Stimulated activated CD8-positive, alpha-beta memory T cell treated with anti-CD3 and anti-CD28 coated beads, Interleukin-12 subunit alpha, Interleukin-12 subunit beta, amount 100 ng/mL, for 24 hours (primary cell): ENCODE measurements around the gene SLC43A3.
"Not testable (repeated sequence)": the region's sequence is repeated elsewhere in the genome, so short reads cannot be mapped to it uniquely, and the experiment has no call there.

ENCODE experiments used
- DNase-seq: peaks from one replicate; pipeline ENCODE4 v3.0.0-alpha.2; 2020; ENCODE audit errors: extremely low read depth

The SLC43A3 gene

DNA sequence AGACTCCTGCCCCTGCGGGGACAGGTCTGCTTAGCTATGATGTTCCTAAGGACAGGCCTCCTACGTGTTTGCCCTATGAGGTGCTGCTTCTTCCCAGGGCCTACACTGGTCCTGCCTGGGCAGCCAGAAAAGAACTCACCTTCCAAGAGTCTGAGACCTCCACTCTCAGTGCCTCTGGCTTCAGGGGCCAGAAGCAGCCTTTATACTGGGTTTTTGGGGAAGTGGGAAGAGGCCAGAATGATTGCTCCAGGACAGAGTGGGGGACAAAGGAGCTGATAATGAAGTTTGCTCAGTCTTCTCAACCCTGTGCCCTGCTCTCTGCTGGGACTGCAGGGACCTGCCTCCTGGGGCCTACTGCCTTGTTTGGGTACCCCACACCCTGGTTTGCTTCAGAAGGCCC, 45.9 kb downstream of the SLC43A3 start, which contains the start of gene PRG3:
PRG3 (minus strand) TSS at position 176 of the 400 bp plus-strand sequence. CDS start 442 bp downstream, outside the sequence.
- no peak for DNase-seq

DNA sequence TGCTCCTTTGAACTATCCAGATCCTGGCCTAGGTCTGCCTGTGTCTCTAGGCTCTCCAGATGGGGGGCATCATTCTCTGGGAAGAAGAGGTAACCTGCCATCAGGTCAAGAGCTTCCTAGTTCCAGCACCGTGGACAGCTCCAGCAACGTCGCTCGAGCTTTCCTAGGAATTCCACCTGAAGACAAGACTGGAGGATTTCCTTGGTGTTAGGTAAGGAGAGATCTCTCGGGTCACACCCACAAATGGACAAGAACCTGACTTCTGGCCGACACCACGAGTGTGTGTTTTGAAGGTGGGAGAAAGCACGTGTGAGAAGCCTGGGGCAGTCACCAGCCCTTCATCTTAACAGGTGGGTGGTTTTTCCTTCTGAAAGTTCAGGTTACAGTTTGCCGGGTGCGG, 47.2 kb downstream of the SLC43A3 start:
- DNase-seq, result no peak

DNA sequence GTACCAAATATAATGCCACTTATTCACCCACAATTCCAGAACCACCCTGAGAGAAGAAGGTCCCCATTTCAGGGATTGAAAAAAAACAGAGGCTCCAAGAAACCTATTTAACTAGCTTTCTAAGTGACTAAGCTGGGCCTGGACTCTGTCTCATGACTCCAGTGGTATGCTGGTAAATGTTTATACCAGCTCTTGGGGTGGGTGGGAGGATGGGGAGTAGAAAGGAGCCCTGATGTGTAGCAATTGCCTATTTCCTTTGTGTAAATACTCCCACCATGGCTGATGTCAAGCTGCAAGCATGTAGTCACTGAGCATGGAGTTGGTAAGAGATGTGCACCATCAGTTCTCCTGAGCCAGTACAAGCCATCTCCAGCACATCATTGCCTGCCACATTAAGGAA, 48.7 kb downstream of the SLC43A3 start:
- no peak for DNase-seq

DNA sequence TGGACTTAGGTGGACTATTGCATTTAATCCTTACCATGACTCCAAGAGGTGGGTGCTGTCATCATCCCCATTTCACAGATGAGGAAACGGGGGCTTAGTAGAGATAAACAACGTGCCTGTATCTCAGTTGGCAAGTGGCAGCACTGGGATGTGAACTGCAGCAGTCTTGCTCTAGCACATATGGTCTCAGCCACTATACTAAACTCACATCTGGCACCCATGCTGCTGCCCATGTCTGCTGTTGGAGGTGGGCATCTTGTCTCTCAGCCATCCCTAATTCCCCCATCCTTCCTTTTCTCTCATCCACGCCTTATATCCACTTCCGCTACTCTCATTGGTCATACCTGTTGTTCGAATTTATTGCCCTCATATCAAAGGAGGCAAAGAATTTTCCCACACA, 49.8 kb downstream of the SLC43A3 start:
- DNase-seq, result no peak

DNA sequence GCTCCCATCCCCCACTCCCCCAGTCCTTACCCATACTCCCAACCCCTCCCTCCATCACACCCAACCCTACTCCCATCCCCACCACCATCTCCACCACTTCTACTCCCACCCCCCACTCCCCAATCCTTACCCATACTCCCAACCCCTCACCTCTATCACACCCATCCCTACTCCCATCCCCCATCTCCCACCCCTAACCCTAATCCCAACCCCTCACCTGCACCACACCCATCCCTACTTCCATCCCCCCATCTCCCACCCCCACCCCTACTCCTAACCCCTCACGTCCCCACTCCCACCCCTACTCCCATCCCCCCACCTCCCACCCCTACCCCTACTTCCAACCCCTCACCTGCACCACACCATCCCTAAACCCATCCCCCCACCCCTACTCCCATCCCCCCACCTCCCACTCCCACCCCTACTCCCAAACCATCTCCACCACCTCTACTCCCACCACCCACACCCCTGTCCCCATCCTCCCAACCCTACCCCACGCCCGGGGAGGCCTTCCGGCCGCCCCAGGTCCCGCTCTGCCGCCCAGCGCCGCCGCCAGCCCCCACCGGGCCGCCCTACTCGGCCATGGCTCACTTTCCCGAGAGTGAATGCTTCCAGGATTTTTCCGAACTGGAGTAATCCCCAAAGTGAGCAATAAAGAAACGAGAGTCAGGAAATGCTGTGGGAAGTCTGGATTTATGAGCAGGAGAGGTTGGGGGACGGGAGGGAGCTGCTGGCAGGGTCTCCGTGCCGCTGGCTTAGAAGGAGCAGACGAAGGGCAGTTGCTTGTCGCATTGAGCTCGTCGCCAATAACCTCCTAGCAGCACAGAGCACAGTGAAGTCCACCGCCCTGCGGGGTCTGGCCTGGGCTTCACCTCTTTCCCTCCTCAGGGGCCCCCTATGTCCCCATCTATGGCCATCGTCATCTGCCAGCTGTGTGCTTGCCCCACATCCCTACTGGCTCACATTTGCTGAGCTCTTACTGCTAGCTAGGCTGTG, 50.5 kb downstream of the SLC43A3 start:
- DNase-seq, result no peak

DNA sequence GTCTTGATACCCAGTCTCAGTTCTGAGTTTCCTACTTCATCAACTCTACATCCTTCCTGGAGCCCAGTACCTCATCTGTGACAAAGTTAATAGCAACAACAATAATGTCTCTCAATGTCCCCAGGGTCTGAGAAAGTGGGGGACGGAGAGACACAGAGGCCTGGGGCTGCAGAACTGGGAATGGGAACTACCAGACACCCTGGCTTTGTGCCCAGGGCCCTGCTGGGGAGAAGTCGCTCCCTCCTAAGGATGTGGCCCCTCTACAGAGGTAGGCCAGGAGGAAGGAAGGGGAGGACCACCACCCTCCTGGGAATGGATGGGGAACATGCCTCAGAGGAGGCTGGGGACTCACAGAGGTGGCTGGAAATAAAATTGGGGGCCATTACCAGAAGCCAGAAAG, 51.4 kb downstream of the SLC43A3 start:
- no peak for DNase-seq

DNA sequence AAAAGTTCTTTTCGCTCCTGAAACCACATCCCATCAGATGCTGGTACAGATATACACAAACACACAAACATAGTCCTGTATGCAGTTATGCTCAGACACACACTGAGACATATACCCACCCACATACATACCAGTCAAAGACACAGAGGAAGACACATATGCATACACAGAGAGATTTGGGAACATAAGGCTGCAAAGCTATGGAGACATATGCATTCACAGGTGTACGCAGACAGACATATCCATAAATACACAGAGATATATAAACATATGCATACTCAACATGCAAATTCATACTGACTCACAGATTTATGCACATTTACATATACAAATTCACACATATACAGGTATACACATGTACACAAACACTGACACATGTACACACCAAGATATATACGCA, 52.0 kb downstream of the SLC43A3 start:
- DNase-seq, result no peak

DNA sequence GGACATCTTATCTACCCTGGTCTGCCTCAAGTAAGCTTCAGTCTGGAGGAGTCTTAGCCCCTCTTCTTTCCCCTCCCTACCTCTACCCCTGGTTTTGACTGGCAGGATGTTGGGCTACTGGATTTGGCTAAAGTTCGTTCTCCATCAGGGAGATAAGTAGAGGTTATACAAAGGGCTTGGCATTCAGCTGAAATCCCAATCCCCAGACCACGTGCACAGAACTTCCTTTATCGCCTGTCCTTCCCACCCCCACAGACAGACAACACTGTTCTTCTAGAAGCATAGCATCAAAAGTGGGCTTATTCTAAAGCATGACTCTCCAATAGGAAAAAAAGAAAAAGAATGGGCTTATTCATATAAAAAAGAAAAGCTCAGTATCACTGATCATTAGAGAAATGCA, 53.8 kb downstream of the SLC43A3 start:
- DNase-seq, result no peak

DNA sequence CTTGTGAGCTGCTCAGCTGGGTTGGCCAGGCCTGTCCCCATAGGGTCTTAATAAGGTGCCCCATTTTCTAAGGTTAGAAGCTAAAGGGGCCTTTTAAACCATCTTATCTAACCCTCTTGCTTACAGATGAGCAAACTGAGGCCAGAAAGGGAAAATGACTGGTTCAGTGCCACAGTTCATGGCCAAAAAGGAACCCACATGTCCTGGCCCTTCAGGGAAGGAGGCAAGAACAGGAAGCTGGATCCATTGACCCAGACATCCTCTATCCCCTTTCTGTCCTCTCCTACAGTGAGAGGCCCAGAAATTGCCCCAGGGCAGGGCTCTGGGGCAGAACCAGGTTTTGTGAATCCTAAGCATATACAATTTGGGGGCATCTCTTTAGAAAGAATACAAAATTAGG, 56.0 kb downstream of the SLC43A3 start:
- DNase-seq, result no peak

DNA sequence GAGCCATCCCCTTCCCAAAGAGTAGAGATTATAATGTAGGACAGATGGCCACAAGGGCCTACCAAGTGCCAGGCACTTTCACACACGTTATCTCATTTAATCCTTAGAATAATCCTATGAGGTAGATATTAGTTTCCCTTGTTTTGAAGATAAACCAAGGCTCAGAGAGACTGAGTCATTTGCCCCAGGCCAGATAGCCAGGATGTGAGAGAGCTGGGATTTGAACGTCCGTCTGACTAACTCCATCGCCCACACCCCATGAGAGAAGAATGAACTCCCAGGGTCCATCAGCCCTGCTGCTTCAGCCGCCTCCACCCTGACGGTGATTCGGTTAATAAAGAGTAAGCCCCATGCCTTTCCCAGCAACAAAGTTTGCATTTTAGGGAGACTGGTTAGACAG, 56.7 kb downstream of the SLC43A3 start:
- DNase-seq, result no peak

DNA sequence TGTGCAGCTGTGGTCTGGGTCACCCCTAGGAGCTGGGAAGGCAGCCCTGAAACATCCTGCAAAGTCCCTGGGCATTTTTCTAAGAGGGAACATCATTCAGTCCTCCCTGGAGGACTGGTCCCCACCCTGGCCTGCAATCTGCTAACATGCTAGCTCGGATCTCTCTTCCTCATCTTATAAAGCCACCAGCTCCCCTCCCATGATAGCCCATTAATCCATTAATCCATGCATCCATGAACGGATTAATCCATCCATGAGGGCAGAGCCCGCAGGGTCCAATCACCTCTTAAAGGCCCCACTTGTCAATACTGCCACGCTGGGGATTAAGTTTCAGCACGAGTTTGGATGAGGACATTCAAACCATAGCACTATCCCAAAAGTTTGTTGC, 58.1 kb downstream of the SLC43A3 start:
- DNase-seq, result no peak

DNA sequence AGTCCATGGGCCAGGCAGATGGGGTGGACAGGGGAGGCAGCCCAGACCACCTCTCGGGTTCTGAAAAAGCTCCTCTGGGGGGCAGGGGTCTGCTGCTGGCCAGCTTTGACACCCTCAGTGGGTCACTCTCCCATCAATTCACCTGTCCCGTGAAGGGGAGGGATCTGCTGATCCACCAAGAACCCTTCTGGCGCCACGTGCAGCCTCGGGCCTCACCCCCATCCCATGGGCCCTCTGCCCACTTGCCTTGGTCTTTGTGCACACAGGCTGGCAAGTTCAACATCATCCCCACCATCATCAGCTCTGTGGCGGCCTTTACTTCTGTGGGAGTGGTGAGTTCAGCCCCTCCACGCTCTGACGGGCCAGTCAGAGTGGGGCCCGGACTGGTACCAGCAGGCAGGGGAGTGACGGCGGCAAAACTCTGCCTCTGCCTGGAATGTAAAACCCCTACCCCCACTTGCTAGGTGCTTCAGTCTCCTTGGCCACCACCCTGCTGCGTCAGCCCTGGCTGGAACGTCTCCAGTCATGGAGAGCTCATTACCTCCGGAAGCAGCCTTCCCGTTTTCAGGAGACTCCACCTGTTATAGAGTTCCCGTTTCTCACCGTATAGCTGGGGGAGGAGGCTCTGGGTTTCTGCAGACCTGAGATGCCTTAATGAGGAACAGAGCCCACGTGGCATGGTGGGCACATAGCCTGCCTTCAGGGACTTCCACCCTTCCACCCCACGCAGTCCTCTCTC, 58.6 kb downstream of the SLC43A3 start:
- DNase-seq, result no peak

DNA sequence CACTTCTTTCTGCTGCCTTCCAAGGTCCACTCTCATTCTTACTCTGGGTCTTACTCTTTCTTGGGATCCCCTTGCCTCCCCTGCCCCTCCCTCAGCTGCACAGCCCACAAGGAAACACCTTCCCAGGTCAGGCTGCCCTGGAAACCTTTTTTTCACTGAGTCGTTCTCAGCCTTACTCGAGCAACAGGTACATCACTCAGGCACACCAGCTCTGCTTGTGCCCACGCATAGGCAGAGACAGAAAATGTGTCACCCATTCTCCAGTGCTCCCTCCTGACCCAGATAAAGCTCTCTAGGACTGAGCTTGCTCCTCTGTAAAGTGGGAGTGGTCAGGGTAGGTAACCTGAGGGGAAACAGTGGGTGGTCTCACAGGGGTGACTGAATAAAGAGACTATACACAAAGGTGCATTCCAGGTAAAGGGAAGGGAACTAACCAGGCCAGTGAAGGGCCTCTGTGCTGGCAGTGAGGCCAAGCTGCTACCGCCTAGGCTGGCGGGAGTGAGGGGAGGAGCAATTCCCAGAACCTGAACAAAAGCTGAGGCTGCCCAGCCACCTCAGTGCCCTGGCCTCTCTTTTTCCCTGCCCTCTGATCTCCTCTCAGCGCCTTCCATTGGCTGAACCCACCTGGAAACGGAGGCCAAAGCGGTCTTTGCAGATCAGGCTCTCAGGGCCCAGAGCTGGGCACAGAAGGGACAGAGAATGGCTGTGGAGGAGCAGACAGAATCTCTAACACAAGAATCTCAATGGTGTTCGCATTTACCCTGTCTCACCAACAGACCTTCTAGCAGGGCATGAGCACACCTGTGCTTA, 61.9 kb downstream of the SLC43A3 start:
- DNase-seq, result no peak

DNA sequence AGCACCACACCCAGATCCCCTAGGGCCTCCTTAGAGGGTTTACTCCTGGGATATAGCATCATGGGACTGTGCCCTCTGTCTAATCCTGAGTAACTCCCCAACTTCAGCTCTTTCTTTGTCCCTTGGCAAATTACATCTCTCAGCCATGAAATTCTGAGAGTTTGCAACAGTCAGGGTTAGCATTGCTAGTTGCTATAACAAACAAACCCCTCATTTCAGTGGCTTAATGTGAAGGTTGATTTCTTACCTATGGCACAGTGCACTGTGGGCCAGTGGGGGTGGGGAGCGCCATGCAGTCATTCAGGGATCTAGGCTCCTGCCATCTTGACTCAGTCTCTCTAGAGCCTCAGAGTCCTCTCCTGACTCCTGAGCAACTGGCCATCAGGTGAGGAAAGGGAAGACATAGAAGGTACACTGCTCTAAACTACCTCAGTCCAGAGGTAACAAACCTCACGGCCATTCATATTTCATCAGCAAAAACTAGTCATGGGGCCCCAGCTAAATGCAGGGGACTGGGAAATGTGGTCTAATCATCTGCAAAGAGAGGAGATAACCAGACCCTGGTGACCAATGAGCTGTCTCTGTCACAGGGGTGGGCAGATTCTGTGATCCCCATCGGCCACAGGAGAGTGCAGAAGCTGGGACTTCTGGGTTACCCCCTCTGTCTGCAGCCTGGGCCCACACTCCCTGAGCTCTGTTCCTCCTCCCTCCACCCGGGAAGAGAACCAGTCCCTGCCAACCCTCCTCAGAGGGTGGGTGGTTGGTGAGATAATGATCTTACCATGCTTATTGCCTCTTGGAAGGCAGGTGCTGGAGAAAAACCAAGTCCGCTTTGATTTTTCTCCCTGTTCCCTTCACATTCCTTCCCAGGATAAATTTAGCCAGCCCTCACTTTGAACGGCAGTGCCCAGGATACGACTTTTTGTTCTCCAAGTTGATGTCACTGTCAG, 63.5 kb downstream of the SLC43A3 start:
- DNase-seq, result no peak

DNA sequence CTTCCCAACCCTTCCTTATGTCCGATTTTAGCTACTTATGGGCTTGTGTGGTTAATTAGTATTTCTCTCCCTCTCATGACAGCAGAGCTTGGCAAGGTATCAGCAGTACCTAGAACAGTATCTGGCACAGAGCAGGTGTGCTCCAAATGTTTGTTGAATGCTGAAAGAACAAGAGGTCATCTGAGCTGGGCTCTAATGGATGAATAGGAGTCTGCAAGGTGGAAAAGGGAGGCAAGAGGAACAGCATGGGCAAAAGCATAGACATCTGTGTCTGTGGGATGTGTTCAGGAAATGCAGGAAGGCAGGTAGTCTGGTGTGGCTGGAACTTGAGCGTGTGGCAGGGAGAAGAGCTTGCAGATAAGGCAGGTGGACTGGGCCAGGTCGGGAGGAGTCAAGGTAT, 65.0 kb downstream of the SLC43A3 start:
- DNase-seq, result no peak

DNA sequence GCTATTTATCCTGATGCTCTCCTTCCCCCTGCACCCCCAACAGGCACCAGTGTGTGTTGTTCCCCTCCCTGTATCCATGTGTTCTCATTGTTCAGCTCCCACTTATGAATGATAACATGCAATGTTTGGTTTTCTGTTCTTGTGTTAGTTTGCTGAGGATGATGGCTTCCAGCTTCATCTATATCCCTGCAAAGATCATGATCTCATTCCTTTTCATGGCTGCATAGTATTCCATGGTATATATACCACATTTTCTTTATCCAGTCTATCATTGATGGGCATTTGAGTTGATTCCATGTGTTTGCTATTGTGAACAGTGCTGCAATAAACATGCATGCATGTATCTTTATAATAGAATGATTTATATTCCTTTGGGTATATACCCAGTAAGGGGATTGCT, 65.5 kb downstream of the SLC43A3 start:
- not testable (repeated sequence) for DNase-seq

DNA sequence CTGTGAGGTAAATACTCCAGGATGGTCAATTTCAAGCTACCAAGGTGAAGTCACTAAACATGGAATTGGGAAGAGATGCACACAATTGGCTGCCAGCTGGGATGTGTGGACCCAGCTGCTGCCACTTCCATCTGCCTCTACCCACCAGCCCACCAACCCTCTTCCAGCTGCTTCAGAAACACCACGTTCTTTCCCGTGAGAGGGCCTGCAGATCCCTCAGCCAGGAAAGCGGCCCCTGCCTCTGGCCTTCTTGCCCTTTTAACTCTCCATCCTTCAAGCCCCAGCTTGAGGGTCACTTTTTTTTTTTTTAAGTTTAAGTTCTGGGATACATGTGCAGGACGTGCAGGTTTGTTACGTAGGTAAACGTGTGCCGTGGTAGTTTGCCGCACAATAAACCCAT, 65.9 kb downstream of the SLC43A3 start:
- DNase-seq, result no peak

DNA sequence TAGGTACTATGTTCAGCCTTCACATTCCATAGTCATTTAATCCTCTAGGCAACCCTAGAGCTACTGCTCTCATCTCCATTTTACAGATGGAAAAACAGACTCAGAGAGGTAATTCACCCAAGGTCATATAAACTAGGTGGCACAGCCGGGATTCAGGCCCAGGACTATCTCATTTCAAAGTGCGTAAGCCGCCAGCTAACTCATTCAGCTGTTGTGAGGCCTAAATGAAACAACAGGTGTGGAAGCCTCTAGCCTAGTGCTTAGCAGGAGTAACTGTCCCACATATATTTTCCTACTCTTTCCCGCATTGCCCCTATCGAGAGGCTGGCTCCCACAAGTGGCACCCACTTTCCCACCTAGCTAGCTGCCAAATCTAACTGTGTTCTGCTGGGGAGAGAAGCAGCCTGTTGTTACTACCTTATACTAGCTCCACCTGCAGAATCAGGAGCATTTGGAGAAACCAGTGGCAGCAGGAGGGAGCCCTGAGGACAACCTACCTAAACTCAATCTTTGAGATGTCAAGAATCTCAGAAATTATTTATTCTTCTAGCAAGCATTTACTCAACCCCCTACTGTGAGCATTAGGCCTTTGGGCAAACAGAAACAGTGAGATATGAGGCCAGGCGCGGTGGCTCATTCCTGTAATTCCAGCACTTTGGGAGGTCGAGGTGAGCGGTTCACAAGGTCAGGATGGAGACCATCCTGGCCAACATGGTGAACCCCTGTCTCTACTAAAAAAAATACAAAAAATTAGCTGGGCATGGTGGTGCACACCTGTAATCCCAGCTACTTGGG, 66.8 kb downstream of the SLC43A3 start:
- no peak for DNase-seq

DNA sequence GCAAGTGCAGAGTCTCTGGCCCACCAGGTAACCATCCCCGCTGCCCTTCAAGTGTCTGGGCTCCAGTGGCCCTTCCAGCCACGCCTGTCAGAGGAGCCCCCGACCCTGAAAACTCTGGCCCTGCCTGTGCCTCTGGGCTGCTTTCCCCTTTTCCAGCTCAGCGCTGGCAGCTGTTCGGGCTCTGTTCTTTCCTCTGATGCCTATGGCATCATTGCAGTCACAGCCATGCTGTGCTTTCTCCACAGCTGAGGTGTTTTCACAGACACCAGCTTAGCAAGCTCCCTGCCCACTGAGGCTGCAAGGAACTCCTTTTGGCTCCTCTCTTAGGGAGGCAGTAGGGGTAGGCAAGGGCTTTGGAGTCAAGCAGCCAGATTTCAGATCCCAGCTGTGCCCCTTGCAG, 67.5 kb downstream of the SLC43A3 start:
- DNase-seq, result no peak

DNA sequence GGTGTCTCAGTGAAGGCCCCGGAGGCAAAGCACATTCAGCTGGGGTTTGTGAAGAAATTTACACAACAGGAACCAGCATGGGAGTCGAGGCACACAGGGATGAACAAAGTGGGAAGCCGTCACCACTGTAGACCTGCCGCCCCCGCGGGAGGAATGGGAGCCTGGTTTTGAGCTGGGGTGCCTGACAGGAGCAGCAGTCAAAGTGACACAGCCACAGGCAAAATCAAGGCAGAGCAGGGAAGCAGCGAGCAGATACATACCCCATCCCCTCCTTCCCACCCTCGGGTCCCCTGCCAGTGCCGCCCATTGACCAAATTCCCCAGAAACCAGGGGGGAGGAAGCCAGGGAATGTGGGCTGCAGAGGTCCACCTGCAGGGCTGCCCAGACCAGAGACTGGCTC, 67.9 kb downstream of the SLC43A3 start:
- DNase-seq, result no peak
